Esophagus muscularis mucosa (tissue), 3 donors: Measurements from ENCODE around the gene AKT3.

Experiments used
- EP300 ChIP-seq: sonication (generic); formaldehyde crosslinking; IDR thresholded peaks from one replicate; pipeline ENCODE4 v1.6.1; 2017; ENCODE audit warnings: antibody characterized with exemption
- TF ChIP-seq, protein P1 (sequence below), 3 experiments: fragments of 200-600 bp in 2 of 3; fragments of 450-650 bp in 1 of 3; sonication (generic) in 2 of 3; IDR thresholded peaks; one replicate each; pipeline ENCODE4 v1.5.1; 2017 to 2019; ENCODE audit warnings: antibody characterized with exemption in 3 of 3, mild to moderate bottlenecking in 2 of 3, moderate library complexity in 1 of 3

DNA sequence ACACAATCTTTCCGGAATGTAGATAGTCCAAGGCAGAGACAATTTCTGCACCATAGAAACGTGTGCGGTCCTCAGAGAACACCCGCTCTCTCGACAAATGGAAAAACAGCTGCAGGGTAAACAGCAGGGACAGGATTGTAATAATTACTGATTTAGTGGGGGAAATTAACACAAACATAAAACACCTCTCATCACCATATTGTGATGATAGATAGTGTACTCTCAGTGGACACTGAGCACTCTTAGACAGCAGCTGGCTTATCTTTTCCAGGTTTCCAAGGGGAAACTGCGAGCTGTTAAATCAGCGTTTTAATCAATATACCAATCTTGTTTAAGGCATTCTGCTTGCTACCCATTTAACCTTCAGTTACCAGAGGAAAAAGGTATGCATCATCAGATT is 277.1 kb downstream of the AKT3 start:
- TF ChIP-seq, protein P1, sequence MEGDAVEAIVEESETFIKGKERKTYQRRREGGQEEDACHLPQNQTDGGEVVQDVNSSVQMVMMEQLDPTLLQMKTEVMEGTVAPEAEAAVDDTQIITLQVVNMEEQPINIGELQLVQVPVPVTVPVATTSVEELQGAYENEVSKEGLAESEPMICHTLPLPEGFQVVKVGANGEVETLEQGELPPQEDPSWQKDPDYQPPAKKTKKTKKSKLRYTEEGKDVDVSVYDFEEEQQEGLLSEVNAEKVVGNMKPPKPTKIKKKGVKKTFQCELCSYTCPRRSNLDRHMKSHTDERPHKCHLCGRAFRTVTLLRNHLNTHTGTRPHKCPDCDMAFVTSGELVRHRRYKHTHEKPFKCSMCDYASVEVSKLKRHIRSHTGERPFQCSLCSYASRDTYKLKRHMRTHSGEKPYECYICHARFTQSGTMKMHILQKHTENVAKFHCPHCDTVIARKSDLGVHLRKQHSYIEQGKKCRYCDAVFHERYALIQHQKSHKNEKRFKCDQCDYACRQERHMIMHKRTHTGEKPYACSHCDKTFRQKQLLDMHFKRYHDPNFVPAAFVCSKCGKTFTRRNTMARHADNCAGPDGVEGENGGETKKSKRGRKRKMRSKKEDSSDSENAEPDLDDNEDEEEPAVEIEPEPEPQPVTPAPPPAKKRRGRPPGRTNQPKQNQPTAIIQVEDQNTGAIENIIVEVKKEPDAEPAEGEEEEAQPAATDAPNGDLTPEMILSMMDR (IDR thresholded peaks at IDR 0.05) = no peak
- no peak for TF ChIP-seq EP300
